GM12878 (cell line): ENCODE results near the gene SRSF9. TPM values are rescaled to one million over a fixed set of nuclear protein-coding genes. Genes with fewer than 3 reads are reported as not detected.

Source experiments
- CBX3 ChIP-seq: fragments of 200-600 bp; sonication (generic); IDR thresholded peaks from 2 replicates; pipeline ENCODE4 v1.6.1; 2016; ENCODE audit warnings: low read depth, borderline replicate concordance
- E4F1 ChIP-seq: fragments of 450-650 bp; IDR thresholded peaks from 2 replicates; pipeline ENCODE4 v1.6.1; 2018; ENCODE audit warnings: borderline replicate concordance, mild to moderate bottlenecking; ENCODE audit not compliant: partially characterized antibody
- KLF5 ChIP-seq: fragments of 450-650 bp; IDR thresholded peaks from 2 replicates; pipeline ENCODE4 v1.6.1; 2014; ENCODE audit warnings: mild to moderate bottlenecking; ENCODE audit not compliant: partially characterized antibody
- MAX ChIP-seq: IDR thresholded peaks from 2 replicates; pipeline ENCODE4 v1.6.1; 2012; ENCODE audit warnings: low read depth, low read length, improper control_type of control experiment
- MYC ChIP-seq: IDR thresholded peaks from 2 replicates; pipeline ENCODE4 v1.6.1; 2011; ENCODE audit warnings: mild to moderate bottlenecking, low read length, moderate library complexity, inconsistent platforms; ENCODE audit not compliant: insufficient read depth, insufficient replicate concordance, insufficient read length, severe bottlenecking
- RB1 ChIP-seq: fragments of 450-650 bp; formaldehyde crosslinking; IDR thresholded peaks from 2 replicates; pipeline ENCODE4 v1.6.1; 2017; ENCODE audit warnings: mild to moderate bottlenecking, borderline replicate concordance
- RELB ChIP-seq: fragments of 450-650 bp; IDR thresholded peaks from 2 replicates; pipeline ENCODE4 v1.6.1; 2017; ENCODE audit warnings: low read depth, mild to moderate bottlenecking, moderate library complexity
- SREBF1 ChIP-seq: IDR thresholded peaks from 2 replicates; pipeline ENCODE4 v1.6.1; 2012; ENCODE audit warnings: mild to moderate bottlenecking, low read length
- SUZ12 ChIP-seq: fragments of 200-600 bp; sonication (generic); IDR thresholded peaks from one replicate; pipeline ENCODE4 v1.6.1; 2018; ENCODE audit warnings: antibody characterized with exemption, mild to moderate bottlenecking; ENCODE audit not compliant: unreplicated experiment
- TCF3 ChIP-seq: IDR thresholded peaks from 2 replicates; pipeline ENCODE4 v1.6.1; 2012; ENCODE audit warnings: low read depth, mild to moderate bottlenecking, low read length, borderline replicate concordance; ENCODE audit not compliant: insufficient read depth
- USF1 ChIP-seq: IDR thresholded peaks from 2 replicates; pipeline ENCODE4 v1.6.1; 2011; ENCODE audit warnings: borderline replicate concordance, low read depth, mild to moderate bottlenecking, moderate library complexity, mixed read lengths, low read length; ENCODE audit not compliant: insufficient read depth; ENCODE audit errors: extremely low read length
- ZBTB11 ChIP-seq: fragments of 450-650 bp; formaldehyde crosslinking; IDR thresholded peaks from 2 replicates; pipeline ENCODE4 v1.5.0; 2022; ENCODE audit warnings: mild to moderate bottlenecking, missing genetic modification characterization
- ZNF592 ChIP-seq: fragments of 450-650 bp; IDR thresholded peaks from 2 replicates; pipeline ENCODE4 v1.6.1; 2017; ENCODE audit warnings: mild to moderate bottlenecking, moderate library complexity
- polyA plus RNA-seq, 11 experiments: library from polyadenylated mRNA; depleted of rRNA in 4 of 11; unstranded in 6 of 11; stranded (reverse) in 5 of 11; fragments of >200 nt; fragmentation: Nextera tagmentation in 4 of 11; fragmentation: Illumina TruSeq in 1 of 11; extraction: Ambion mirVana in 4 of 11; extraction: Trizol in 1 of 11; gene quantifications; 1 replicate in 1 of 11; 2 replicates in 10 of 11; pipeline versions ENCODE4 v1.2.1 to v1.2.3, GENCODE V29; 2011 to 2016; ENCODE audit warnings: inconsistent platforms in 2 of 11, missing spikeins in 2 of 11, low read depth in 1 of 11
- total RNA-seq, 4 experiments: library from RNA; depleted of rRNA in 3 of 4; stranded (reverse); fragments of >200 nt in 3 of 4; fragmentation: Illumina TruSeq in 1 of 4; extraction: Trizol in 1 of 4; gene quantifications; 2 replicates each; pipeline versions ENCODE4 v1.2.1 to v1.2.3, GENCODE V29; 2013 to 2021

Gene SRSF9
- total and polyA plus RNA-seq, 10 of the 15 experiments (the other 5 are each of a cell fraction or from before 2014, with no cell fraction given): 56.2 to 510 (median 186) TPM

GRCh38 chr12:120437735-120438494, 31.6 kb downstream of the SRSF9 start, which contains the start of gene COX6A1 (continued):
- TF ChIP-seq MAX (peak; percentile 50; the same call in 1 of the 2 replicates), ZBTB11 (CRISPR knock-in tag) (no peak), ZNF592 (no peak), TCF3 (0 out of 2 replicates have a peak, but pooled peaks have one; percentile 12), USF1 (no peak), E4F1 (no peak), CBX3 (no peak), SREBF1 (no peak), KLF5 (no peak), SUZ12 (no peak), MYC (no peak), RB1 (0 out of 2 replicates have a peak, but pooled peaks have one; percentile 69), RELB (peak; percentile 85)
